Transverse colon (tissue), 4 donors: Measurements from ENCODE around the gene SLC49A3. TPM values are rescaled to one million over a fixed set of nuclear protein-coding genes. Genes with fewer than 3 reads are reported as not detected.

Source experiments
- DNase-seq: peaks from one replicate; pipeline ENCODE4 v3.0.0-alpha.2; 2019
- H3K27ac ChIP-seq, 4 donors: fragments of 200-600 bp; sonication (generic); 2 replicates each; pipeline ENCODE4 v1.5.1; 2016 to 2018; ENCODE audit warnings: inconsistent platforms in 4 of 4
- H3K27me3 ChIP-seq: fragments of 200-600 bp; sonication (generic); 2 replicates; pipeline ENCODE4 v1.5.1; 2017; ENCODE audit warnings: inconsistent platforms
- H3K36me3 ChIP-seq, 4 donors: fragments of 200-600 bp; sonication (generic); 2 replicates each; pipeline ENCODE4 v1.5.1; 2017 to 2019; ENCODE audit warnings: inconsistent platforms in 4 of 4
- H3K4me1 ChIP-seq, 4 donors: fragments of 200-600 bp; sonication (generic); 2 replicates each; pipeline ENCODE4 v1.5.1; 2017 to 2020; ENCODE audit warnings: inconsistent platforms in 4 of 4
- H3K4me3 ChIP-seq, 4 donors: fragments of 200-600 bp; sonication (generic); 1 replicate in 1 of 4; 2 replicates in 3 of 4; pipeline versions ENCODE4 v1.5.1 to v1.6.1; 2017 to 2019; ENCODE audit warnings: inconsistent platforms in 4 of 4
- H3K9me3 ChIP-seq, 2 donors: fragments of 200-600 bp; sonication (generic); 2 replicates each; pipeline ENCODE4 v1.5.1; 2017 to 2019; ENCODE audit warnings: inconsistent platforms in 2 of 2
- CTCF ChIP-seq, 5 experiments: fragments of 200-600 bp in 3 of 5; fragments of 450-650 bp in 2 of 5; sonication (generic) in 3 of 5; IDR thresholded peaks; 1 replicate in 2 of 5; 2 replicates in 3 of 5; pipeline ENCODE4 v1.5.1; 2016 to 2017; ENCODE audit warnings: antibody characterized with exemption in 5 of 5, inconsistent platforms in 3 of 5, mild to moderate bottlenecking in 2 of 5, moderate library complexity in 1 of 5
- EP300 ChIP-seq: sonication (generic); formaldehyde crosslinking; IDR thresholded peaks from one replicate; pipeline ENCODE4 v1.6.1; 2017; ENCODE audit warnings: antibody characterized with exemption, low read depth
- POLR2A ChIP-seq: fragments of 450-650 bp; IDR thresholded peaks from one replicate; pipeline ENCODE4 v1.6.1; 2016; ENCODE audit warnings: antibody characterized with exemption, mild to moderate bottlenecking, moderate library complexity
- POLR2AphosphoS5 ChIP-seq, 3 donors: sonication (generic); formaldehyde crosslinking; IDR thresholded peaks; one replicate each; pipeline ENCODE4 v1.6.1; 2016; ENCODE audit warnings: antibody characterized with exemption in 3 of 3
- WGBS, 2 donors: methylation state at CpG; one replicate each; pipeline ENCODE4 v1.1.5; 2018; ENCODE audit warnings: low coverage in 1 of 2; 5-methylcytosine and 5-hydroxymethylcytosine counted together
- in situ Hi-C, 4 donors: fragments of 200-750 bp; cut with MboI; loops; one replicate each; pipeline versions ENCODE4 v1.15.0 to v1.15.1; 2017; ENCODE audit warnings: low sequenced_read_pairs in 3 of 4, low pct_ligation_motif_present in 1 of 4, low pct_unique_long_range_greater_than_20kb in 1 of 4
- intact Hi-C: fragments of 100-400 bp; cut with DNase I; formaldehyde crosslinking; loops from one replicate; pipeline ENCODE4 v1.15.1; 2023; ENCODE audit warnings: low total_unique reads
- total RNA-seq, 4 donors: library from RNA; depleted of rRNA; stranded (reverse); fragments of >200 nt; gene quantifications; one replicate each; pipeline ENCODE4 v1.1.0, GENCODE V29; 2016

Gene SLC49A3
- total RNA-seq, 4 donors from 2014 or later = 1.2 to 17.6 (median 9.2) TPM

- Histone ChIP-seq H3K36me3 (no peaks in the 10 kb centered on the region), H3K4me1 (peaks cover 15 to 56% (median 51%) of the 10 kb centered on the region in 4 donors), H3K4me3 (no peak overlapping the region), H3K27ac (no peak overlapping the region), H3K27me3 (no peaks in the 10 kb centered on the region), H3K9me3 (no peaks in the 10 kb centered on the region)
- intact Hi-C loops (no loop called here), in situ Hi-C loops (no loop called here)
- TF ChIP-seq POLR2A (no peak), POLR2AphosphoS5 (IDR thresholded peaks at IDR 0.05) (no peak), CTCF (IDR thresholded peaks at IDR 0.05) (no peak)
- no peak for DNase-seq
- WGBS, 2 donors = 67% methylated on average over 23 of the region's 25 CpGs; no CpG with 5 or more reads in 1 of the 2 donors
Observed at GRCh38 chr4:683247-683897, 5.6 kb downstream of the SLC49A3 start.

- Histone ChIP-seq H3K4me3 (peak overlapping the region in 1 of 4 donors; percentile 24), H3K27me3 (no peaks in the 10 kb centered on the region), H3K4me1 (peaks cover 10 to 54% (median 51%) of the 10 kb centered on the region in 4 donors), H3K9me3 (no peaks in the 10 kb centered on the region), H3K36me3 (no peaks in the 10 kb centered on the region), H3K27ac (no peak overlapping the region)
- 58% methylated on average over 22 of the region's 23 CpGs; no CpG with 5 or more reads in 1 of the 2 donors for WGBS, 2 donors
- intact Hi-C loops = no loop called here
- in situ Hi-C loops = no loop called here
- TF ChIP-seq CTCF (IDR thresholded peaks at IDR 0.05) (peak in 1 of 5 experiments; percentile 25), EP300 (no peak)
- DNase-seq = peak; percentile 37
Observed at GRCh38 chr4:682490-683172, 6.3 kb downstream of the SLC49A3 start.

- no peaks in the 10 kb centered on the region for H3K27me3 ChIP-seq
- DNase-seq = peak; percentile 90
- H3K27ac ChIP-seq = peak overlapping the region in 3 of 4 donors; percentile 26 to 48 (median 35)
Observed at GRCh38 chr4:681736-682451, 7.1 kb downstream of the SLC49A3 start.

More at GRCh38 chr4:681736-682451, 7.1 kb downstream of the SLC49A3 start:
- Histone ChIP-seq H3K4me1 (peaks cover 6 to 54% (median 46%) of the 10 kb centered on the region in 4 donors), H3K9me3 (no peaks in the 10 kb centered on the region), H3K36me3 (no peaks in the 10 kb centered on the region), H3K4me3 (peak overlapping the region in 3 of 4 donors; percentile 9 to 32 (median 24))
- WGBS, 2 donors = 33% methylated on average over 28 of the region's 58 CpGs; no CpG with 5 or more reads in 1 of the 2 donors
- in situ Hi-C loops (no loop called here), intact Hi-C loops (no loop called here)
- TF ChIP-seq CTCF (IDR thresholded peaks at IDR 0.05) (no peak), POLR2AphosphoS5 (IDR thresholded peaks at IDR 0.05) (peak in 1 of 3 donors; percentile 33)
